CD14-positive monocyte (primary cell): ENCODE data around the gene INTS14. TPM values are rescaled to one million over a fixed set of nuclear protein-coding genes. Genes with fewer than 3 reads are reported as not detected.

Experiments used
- DNase-seq, 3 donors: peaks; one replicate each; pipeline ENCODE4 v3.0.0-alpha.2; 2011 to 2022
- H2AFZ ChIP-seq: 2 replicates; pipeline ENCODE4 v1.6.0; 2012; ENCODE audit warnings: mild to moderate bottlenecking, low read depth, low read length, inconsistent platforms; ENCODE audit not compliant: insufficient read depth, poor library complexity, severe bottlenecking
- H3K27ac ChIP-seq, 2 donors: 1 replicate in 1 of 2; 2 replicates in 1 of 2; pipeline ENCODE4 v1.5.1; 2012 to 2013; ENCODE audit warnings: low read length in 2 of 2, control low read depth in 1 of 2, inconsistent platforms in 1 of 2, low read depth in 1 of 2, mild to moderate bottlenecking in 1 of 2
- H3K27me3 ChIP-seq, 2 donors: one replicate each; pipeline versions ENCODE4 v1.6.0 to v1.6.1; 2011 to 2013; ENCODE audit warnings: low read length in 2 of 2; ENCODE audit not compliant: control insufficient read depth in 2 of 2, insufficient read depth in 2 of 2
- H3K36me3 ChIP-seq, 2 donors: replicated peaks in 1 of 2; 1 replicate in 1 of 2; 2 replicates in 1 of 2; pipeline versions ENCODE4 v1.5.1 to v1.6.1; 2012 to 2013; ENCODE audit warnings: low read length in 2 of 2, control low read depth in 1 of 2, inconsistent platforms in 1 of 2, mild to moderate bottlenecking in 1 of 2; ENCODE audit not compliant: insufficient read depth in 2 of 2, control insufficient read depth in 1 of 2
- H3K4me1 ChIP-seq, 2 donors: 1 replicate in 1 of 2; 2 replicates in 1 of 2; pipeline versions ENCODE4 v1.5.1 to v1.6.1; 2012 to 2013; ENCODE audit warnings: low read length in 2 of 2, control low read depth in 1 of 2, inconsistent platforms in 1 of 2, mild to moderate bottlenecking in 1 of 2, moderate library complexity in 1 of 2; ENCODE audit not compliant: insufficient read depth in 2 of 2, control insufficient read depth in 1 of 2
- H3K4me2 ChIP-seq: replicated peaks from 2 replicates; pipeline ENCODE3; 2012; ENCODE audit warnings: low read length, moderate library complexity, mild to moderate bottlenecking; ENCODE audit not compliant: poor library complexity, severe bottlenecking; ENCODE audit errors: extremely low read depth
- H3K4me3 ChIP-seq, 3 experiments: fragments of 200-600 bp in 1 of 3; sonication (generic) in 1 of 3; replicated peaks in 1 of 3; 1 replicate in 2 of 3; 2 replicates in 1 of 3; pipeline ENCODE4 v1.5.1; 2011 to 2013; ENCODE audit warnings: low read length in 3 of 3, mild to moderate bottlenecking in 3 of 3, control low read depth in 2 of 3, low read depth in 2 of 3, inconsistent platforms in 1 of 3, moderate library complexity in 1 of 3
- H3K79me2 ChIP-seq: 2 replicates; pipeline ENCODE4 v1.6.0; 2012; ENCODE audit warnings: mild to moderate bottlenecking, control low read depth, inconsistent platforms, low read length, moderate library complexity; ENCODE audit not compliant: insufficient read depth
- H3K9ac ChIP-seq: 2 replicates; pipeline ENCODE4 v1.6.0; 2017; ENCODE audit warnings: low read length, mild to moderate bottlenecking; ENCODE audit not compliant: insufficient read depth, poor library complexity, severe bottlenecking
- H3K9me3 ChIP-seq, 2 donors: replicated peaks in 1 of 2; 1 replicate in 1 of 2; 2 replicates in 1 of 2; pipeline versions ENCODE4 v1.5.1 to v1.6.1; 2012 to 2013; ENCODE audit warnings: low read length in 2 of 2, control low read depth in 1 of 2; ENCODE audit not compliant: control insufficient read depth in 1 of 2, insufficient read depth in 1 of 2
- H4K20me1 ChIP-seq: 2 replicates; pipeline ENCODE4 v1.6.0; 2012; ENCODE audit warnings: mild to moderate bottlenecking, low read length, control low read depth, moderate library complexity; ENCODE audit not compliant: insufficient read depth
- H3K27ac Mint-ChIP-seq, 7 donors: one replicate each; pipeline ENCODE4 v1.8.0; 2020; ENCODE audit warnings: mild to moderate bottlenecking in 7 of 7, mixed read lengths in 7 of 7, moderate library complexity in 6 of 7, inconsistent platforms in 2 of 7
- H3K27me3 Mint-ChIP-seq, 3 donors: one replicate each; pipeline ENCODE4 v1.8.0; 2021 to 2022; ENCODE audit warnings: low read depth in 3 of 3, mild to moderate bottlenecking in 3 of 3, mixed read lengths in 3 of 3, moderate library complexity in 3 of 3, inconsistent platforms in 1 of 3
- H3K36me3 Mint-ChIP-seq, 2 donors: one replicate each; pipeline ENCODE4 v1.8.0; 2020; ENCODE audit warnings: mixed read lengths in 2 of 2, inconsistent platforms in 1 of 2, mild to moderate bottlenecking in 1 of 2
- H3K4me1 Mint-ChIP-seq: one replicate; pipeline ENCODE4 v1.8.0; 2020; ENCODE audit warnings: mild to moderate bottlenecking, mixed read lengths
- H3K4me3 Mint-ChIP-seq, 2 donors: one replicate each; pipeline ENCODE4 v1.8.0; 2020; ENCODE audit warnings: mild to moderate bottlenecking in 2 of 2, mixed read lengths in 2 of 2, moderate library complexity in 1 of 2
- H3K9me3 Mint-ChIP-seq, 7 donors: one replicate each; pipeline ENCODE4 v1.8.0; 2020 to 2022; ENCODE audit warnings: mixed read lengths in 7 of 7, mild to moderate bottlenecking in 6 of 7, moderate library complexity in 6 of 7, inconsistent platforms in 2 of 7
- WGBS: methylation state at CpG from one replicate; pipeline ENCODE4 v1.1.5; 2013; ENCODE audit warnings: missing lambda C conversion rate; ENCODE audit not compliant: insufficient coverage; 5-methylcytosine and 5-hydroxymethylcytosine counted together
- intact Hi-C, 2 donors: fragments of 100-400 bp; cut with micrococcal nuclease; formaldehyde crosslinking; loops; one replicate each; pipeline versions ENCODE4 v1.15.0 to v1.15.1; 2023
- polyA plus RNA-seq, 3 donors: library from polyadenylated mRNA; depleted of rRNA in 1 of 3; unstranded in 2 of 3; stranded (reverse) in 1 of 3; fragments of 300-500 nt in 2 of 3; fragments of >200 nt in 1 of 3; fragmentation: Illumina TruSeq in 2 of 3; gene quantifications; 1 replicate in 2 of 3; 2 replicates in 1 of 3; pipeline ENCODE4 v1.2.3, GENCODE V29; 2012 to 2021
- TF ChIP-seq, protein P1 (sequence below): fragments of 200-600 bp; IDR thresholded peaks from one replicate; pipeline ENCODE4 v1.8.0; 2022; ENCODE audit warnings: antibody characterized with exemption, mild to moderate bottlenecking

Gene INTS14
- polyA plus RNA-seq, 3 donors, result 10.1 to 20.3 (median 12.0) TPM

GRCh38 chr15:65547841-65548240 is 63.1 kb downstream of the INTS14 start:
- Mint-ChIP-seq H3K36me3 (no peaks in the 10 kb centered on the region), H3K27me3 (peaks cover 0 to 3% (median 2%) of the 10 kb centered on the region in 3 donors), H3K4me3 (no peak overlapping the region), H3K27ac (no peak overlapping the region), H3K9me3 (no peaks in the 10 kb centered on the region), H3K4me1 (no peaks in the 10 kb centered on the region)
- H3K9me3 ChIP-seq, result no peaks in the 10 kb centered on the region
- intact Hi-C loops, result no loop called here
- no peak overlapping the region for H3K4me2 ChIP-seq
- no peak overlapping the region for H3K4me3 ChIP-seq
- TF ChIP-seq, protein P1, sequence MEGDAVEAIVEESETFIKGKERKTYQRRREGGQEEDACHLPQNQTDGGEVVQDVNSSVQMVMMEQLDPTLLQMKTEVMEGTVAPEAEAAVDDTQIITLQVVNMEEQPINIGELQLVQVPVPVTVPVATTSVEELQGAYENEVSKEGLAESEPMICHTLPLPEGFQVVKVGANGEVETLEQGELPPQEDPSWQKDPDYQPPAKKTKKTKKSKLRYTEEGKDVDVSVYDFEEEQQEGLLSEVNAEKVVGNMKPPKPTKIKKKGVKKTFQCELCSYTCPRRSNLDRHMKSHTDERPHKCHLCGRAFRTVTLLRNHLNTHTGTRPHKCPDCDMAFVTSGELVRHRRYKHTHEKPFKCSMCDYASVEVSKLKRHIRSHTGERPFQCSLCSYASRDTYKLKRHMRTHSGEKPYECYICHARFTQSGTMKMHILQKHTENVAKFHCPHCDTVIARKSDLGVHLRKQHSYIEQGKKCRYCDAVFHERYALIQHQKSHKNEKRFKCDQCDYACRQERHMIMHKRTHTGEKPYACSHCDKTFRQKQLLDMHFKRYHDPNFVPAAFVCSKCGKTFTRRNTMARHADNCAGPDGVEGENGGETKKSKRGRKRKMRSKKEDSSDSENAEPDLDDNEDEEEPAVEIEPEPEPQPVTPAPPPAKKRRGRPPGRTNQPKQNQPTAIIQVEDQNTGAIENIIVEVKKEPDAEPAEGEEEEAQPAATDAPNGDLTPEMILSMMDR, result no peak
- H3K36me3 ChIP-seq, result no peaks in the 10 kb centered on the region
- H3K27me3 ChIP-seq, result no peaks in the 10 kb centered on the region
- no peak overlapping the region for H3K9ac ChIP-seq
- no peak overlapping the region for H3K27ac ChIP-seq
- H3K79me2 ChIP-seq, result peaks cover 17% of the 10 kb centered on the region
- H2AFZ ChIP-seq, result no peak overlapping the region
- no peaks in the 10 kb centered on the region for H3K4me1 ChIP-seq
- DNase-seq, result no peak
- no peaks in the 10 kb centered on the region for H4K20me1 ChIP-seq

- peaks cover 34% of the 10 kb centered on the region for H3K79me2 ChIP-seq
- TF ChIP-seq, protein P1, result no peak
- intact Hi-C loops, result no loop called here
- H3K4me1 ChIP-seq, result no peaks in the 10 kb centered on the region
- H4K20me1 ChIP-seq, result no peaks in the 10 kb centered on the region
- Mint-ChIP-seq H3K27ac (peak overlapping the region in 1 of 7 donors; percentile 46), H3K9me3 (no peaks in the 10 kb centered on the region), H3K4me1 (no peaks in the 10 kb centered on the region), H3K36me3 (no peaks in the 10 kb centered on the region), H3K4me3 (no peak overlapping the region), H3K27me3 (peaks cover 0 to 3% (median 2%) of the 10 kb centered on the region in 3 donors)
- no peaks in the 10 kb centered on the region for H3K9me3 ChIP-seq
- no peak overlapping the region for H3K4me3 ChIP-seq
- H3K9ac ChIP-seq, result no peak overlapping the region
- H3K36me3 ChIP-seq, result no peaks in the 10 kb centered on the region
- no peak overlapping the region for H3K27ac ChIP-seq
- H2AFZ ChIP-seq, result no peak overlapping the region
- WGBS, result 100% methylated on average over 3 of the region's 3 CpGs
- DNase-seq, result no peak
- H3K4me2 ChIP-seq, result no peak overlapping the region
- H3K27me3 ChIP-seq, result no peaks in the 10 kb centered on the region
These were observed 69.6 kb downstream of the INTS14 start for GRCh38 chr15:65541231-65541820.
